GM12878 (cell line): Measurements from ENCODE around the gene THOC6. TPM values are rescaled to one million over a fixed set of nuclear protein-coding genes. Genes with fewer than 3 reads are reported as not detected.

Source experiments
- BACH1 ChIP-seq: fragments of 450-650 bp; IDR thresholded peaks from 2 replicates; pipeline ENCODE4 v1.6.1; 2017; ENCODE audit warnings: mild to moderate bottlenecking, borderline replicate concordance
- BCL3 ChIP-seq: IDR thresholded peaks from 2 replicates; pipeline ENCODE4 v1.6.1; 2011; ENCODE audit warnings: borderline replicate concordance, low read depth, mild to moderate bottlenecking, moderate library complexity, low read length; ENCODE audit not compliant: insufficient read depth, poor library complexity, severe bottlenecking
- E4F1 ChIP-seq: fragments of 450-650 bp; IDR thresholded peaks from 2 replicates; pipeline ENCODE4 v1.6.1; 2018; ENCODE audit warnings: borderline replicate concordance, mild to moderate bottlenecking; ENCODE audit not compliant: partially characterized antibody
- EP300 ChIP-seq, 2 experiments: fragments of 150-350 bp in 1 of 2; IDR thresholded peaks; 2 replicates each; pipeline ENCODE4 v1.6.1; 2011 to 2012; ENCODE audit warnings: low read depth in 2 of 2, low read length in 2 of 2, borderline replicate concordance in 1 of 2, improper control_type of control experiment in 1 of 2, inconsistent platforms in 1 of 2; ENCODE audit not compliant: control insufficient read depth in 1 of 2
- FOXK2 ChIP-seq: fragments of 450-650 bp; IDR thresholded peaks from 2 replicates; pipeline ENCODE4 v1.6.1; 2017; ENCODE audit warnings: mild to moderate bottlenecking, moderate library complexity
- IRF5 ChIP-seq: fragments of 450-650 bp; IDR thresholded peaks from 2 replicates; pipeline ENCODE4 v1.6.1; 2017; ENCODE audit warnings: borderline replicate concordance
- JUNB ChIP-seq: IDR thresholded peaks from 2 replicates; pipeline ENCODE4 v1.6.1; 2016; ENCODE audit warnings: antibody characterized with exemption, mild to moderate bottlenecking
- KLF5 ChIP-seq: fragments of 450-650 bp; IDR thresholded peaks from 2 replicates; pipeline ENCODE4 v1.6.1; 2014; ENCODE audit warnings: mild to moderate bottlenecking; ENCODE audit not compliant: partially characterized antibody
- MYC ChIP-seq: IDR thresholded peaks from 2 replicates; pipeline ENCODE4 v1.6.1; 2011; ENCODE audit warnings: mild to moderate bottlenecking, low read length, moderate library complexity, inconsistent platforms; ENCODE audit not compliant: insufficient read depth, insufficient replicate concordance, insufficient read length, severe bottlenecking
- NBN ChIP-seq: fragments of 450-650 bp; IDR thresholded peaks from 2 replicates; pipeline ENCODE4 v1.6.1; 2016
- NFXL1 ChIP-seq: fragments of 450-650 bp; IDR thresholded peaks from 2 replicates; pipeline ENCODE4 v1.6.1; 2017; ENCODE audit warnings: antibody characterized with exemption, mild to moderate bottlenecking, borderline replicate concordance
- NR2C1 ChIP-seq: fragments of 450-650 bp; IDR thresholded peaks from 2 replicates; pipeline ENCODE4 v1.6.1; 2017; ENCODE audit warnings: antibody characterized with exemption, mild to moderate bottlenecking, moderate library complexity
- NR2F1 ChIP-seq: fragments of 450-650 bp; conservative IDR thresholded peaks from 2 replicates; pipeline ENCODE4 v1.6.1; 2017; ENCODE audit warnings: mild to moderate bottlenecking
- POU2F2 ChIP-seq: IDR thresholded peaks from 3 replicates; pipeline ENCODE4 v1.6.1; 2011; ENCODE audit warnings: low read depth, mild to moderate bottlenecking, low read length, borderline replicate concordance
- RFX5 ChIP-seq: IDR thresholded peaks from 2 replicates; pipeline ENCODE4 v1.6.1; 2011; ENCODE audit warnings: low read depth, low read length, improper control_type of control experiment
- RUNX3 ChIP-seq: IDR thresholded peaks from 2 replicates; pipeline ENCODE4 v1.6.1; 2012; ENCODE audit warnings: low read length, inconsistent platforms
- SIN3A ChIP-seq: IDR thresholded peaks from 2 replicates; pipeline ENCODE4 v1.6.1; 2012; ENCODE audit warnings: low read depth, low read length, improper control_type of control experiment
- SIX5 ChIP-seq: IDR thresholded peaks from 2 replicates; pipeline ENCODE4 v1.6.1; 2011; ENCODE audit warnings: mild to moderate bottlenecking, low read depth, low read length, moderate library complexity; ENCODE audit not compliant: severe bottlenecking
- SKIL ChIP-seq: fragments of 450-650 bp; IDR thresholded peaks from 2 replicates; pipeline ENCODE4 v1.6.1; 2017; ENCODE audit warnings: mild to moderate bottlenecking, low read depth, inconsistent platforms; ENCODE audit not compliant: poor library complexity, severe bottlenecking
- SUZ12 ChIP-seq: fragments of 200-600 bp; sonication (generic); IDR thresholded peaks from one replicate; pipeline ENCODE4 v1.6.1; 2018; ENCODE audit warnings: antibody characterized with exemption, mild to moderate bottlenecking; ENCODE audit not compliant: unreplicated experiment
- USF1 ChIP-seq: IDR thresholded peaks from 2 replicates; pipeline ENCODE4 v1.6.1; 2011; ENCODE audit warnings: borderline replicate concordance, low read depth, mild to moderate bottlenecking, moderate library complexity, mixed read lengths, low read length; ENCODE audit not compliant: insufficient read depth; ENCODE audit errors: extremely low read length
- YBX1 ChIP-seq: fragments of 450-650 bp; IDR thresholded peaks from 2 replicates; pipeline ENCODE4 v1.6.1; 2016; ENCODE audit warnings: antibody characterized with exemption
- polyA plus RNA-seq, 11 experiments: library from polyadenylated mRNA; depleted of rRNA in 4 of 11; unstranded in 6 of 11; stranded (reverse) in 5 of 11; fragments of >200 nt; fragmentation: Nextera tagmentation in 4 of 11; fragmentation: Illumina TruSeq in 1 of 11; extraction: Ambion mirVana in 4 of 11; extraction: Trizol in 1 of 11; gene quantifications; 1 replicate in 1 of 11; 2 replicates in 10 of 11; pipeline versions ENCODE4 v1.2.1 to v1.2.3, GENCODE V29; 2011 to 2016; ENCODE audit warnings: inconsistent platforms in 2 of 11, missing spikeins in 2 of 11, low read depth in 1 of 11
- total RNA-seq, 4 experiments: library from RNA; depleted of rRNA in 3 of 4; stranded (reverse); fragments of >200 nt in 3 of 4; fragmentation: Illumina TruSeq in 1 of 4; extraction: Trizol in 1 of 4; gene quantifications; 2 replicates each; pipeline versions ENCODE4 v1.2.1 to v1.2.3, GENCODE V29; 2013 to 2021

Gene THOC6
- total and polyA plus RNA-seq, 10 of the 15 experiments (the other 5 are each of a cell fraction or from before 2014, with no cell fraction given) = 1.0 to 54.4 (median 27.9) TPM

DNA sequence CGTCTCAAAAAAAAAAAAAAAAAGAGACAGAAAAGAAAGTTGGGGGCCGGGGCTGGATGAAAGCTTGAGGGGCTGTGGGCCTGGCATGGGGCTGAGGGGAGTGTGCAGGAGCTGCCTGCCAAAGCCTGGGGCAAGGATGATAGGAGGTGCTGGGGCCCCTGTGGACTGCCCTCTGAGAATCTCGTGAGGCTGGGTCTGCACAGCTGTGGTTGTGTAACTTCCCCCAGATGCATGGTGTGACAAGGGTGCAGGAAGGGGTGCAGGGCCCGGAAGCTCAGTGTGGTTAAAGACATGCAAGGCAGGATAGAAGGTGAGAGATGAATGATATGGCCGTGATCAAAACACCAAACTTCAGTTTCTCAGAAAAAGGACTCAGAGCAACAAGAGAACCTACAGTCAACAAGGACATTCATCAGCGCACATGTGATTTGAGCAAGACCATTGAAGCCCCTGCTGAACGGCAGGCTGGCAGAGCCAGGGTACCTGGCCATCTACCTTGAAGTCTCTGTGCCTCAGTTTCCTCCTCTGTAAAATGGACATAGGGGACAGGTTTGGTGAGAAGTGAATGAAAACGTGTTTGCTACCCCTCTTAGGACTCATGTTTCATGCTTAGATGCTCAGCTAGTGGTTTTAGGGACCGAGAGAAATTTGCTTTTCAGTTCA, 51.2 kb downstream of the THOC6 start (continued):
- no peak for TF ChIP-seq EP300 (IDR thresholded peaks at IDR 0.05; ENCODE audit: borderline replicate concordance in 1 of 2, control insufficient read depth in 1 of 2, low read depth in 2 of 2, low read length in 2 of 2)
- peak; percentile 95 for TF ChIP-seq RUNX3
- no peak for TF ChIP-seq SUZ12
- no peak for TF ChIP-seq BCL3
- TF ChIP-seq NBN = peak; percentile 70
- TF ChIP-seq E4F1 = no peak
- TF ChIP-seq MYC = no peak
- peak; percentile 76; the same call in 1 of the 3 replicates for TF ChIP-seq POU2F2
- TF ChIP-seq KLF5 = no peak
- TF ChIP-seq USF1 = no peak
- no peak for TF ChIP-seq RFX5
- no peak for TF ChIP-seq SIN3A
- no peak for TF ChIP-seq NR2F1
- TF ChIP-seq SIX5 = no peak
- TF ChIP-seq JUNB = no peak
- no peak for TF ChIP-seq BACH1
- no peak for TF ChIP-seq NR2C1
- no peak for TF ChIP-seq YBX1
- TF ChIP-seq SKIL = no peak
- TF ChIP-seq NFXL1 = no peak
- no peak for TF ChIP-seq FOXK2
- no peak for TF ChIP-seq IRF5
